K562 (cell line): Measurements from ENCODE around the gene NAV2. TPM values are rescaled to one million over a fixed set of nuclear protein-coding genes. Genes with fewer than 3 reads are reported as not detected.

Experiments
- KHSRP ChIP-seq: fragments of 450-650 bp; IDR thresholded peaks from 2 replicates; pipeline ENCODE4 v1.6.1; 2017
- LCOR ChIP-seq: sonication (generic); formaldehyde crosslinking; IDR thresholded peaks from 2 replicates; pipeline ENCODE4 v1.8.0; 2022; ENCODE audit warnings: mild to moderate bottlenecking, missing genetic modification reagents
- MAFF ChIP-seq: IDR thresholded peaks from 2 replicates; pipeline ENCODE4 v1.6.1; 2012; ENCODE audit warnings: low read length, improper control_type of control experiment
- SLC30A9 ChIP-seq: fragments of 250-450 bp; sonication (Bioruptor Pico); IDR thresholded peaks from 2 replicates; pipeline ENCODE4 v1.8.0; 2022; ENCODE audit warnings: mild to moderate bottlenecking, moderate library complexity
- SPI1 ChIP-seq: IDR thresholded peaks from 2 replicates; pipeline ENCODE4 v1.6.1; 2011; ENCODE audit warnings: low read depth, low read length, control low read depth, borderline replicate concordance
- polyA plus RNA-seq, 8 experiments: library from polyadenylated mRNA; depleted of rRNA in 4 of 8; stranded (reverse) in 5 of 8; unstranded in 3 of 8; fragments of >200 nt; fragmentation: Nextera tagmentation in 2 of 8; fragmentation: Illumina TruSeq in 1 of 8; extraction: Ambion mirVana in 2 of 8; extraction: Trizol in 1 of 8; gene quantifications; 2 replicates each; pipeline versions ENCODE4 v1.2.1 to v1.2.3, GENCODE V29; 2011 to 2014; ENCODE audit warnings: inconsistent platforms in 1 of 8, missing spikeins in 1 of 8
- total RNA-seq, 7 experiments: library from RNA; depleted of rRNA in 6 of 7; stranded (reverse); fragments of >200 nt in 6 of 7; fragmentation: Illumina TruSeq in 2 of 7; extraction: Trizol in 2 of 7; gene quantifications; 2 replicates each; pipeline versions ENCODE4 v1.2.1 to v1.2.3, GENCODE V29; 2011 to 2021; ENCODE audit warnings: low replicate concordance in 1 of 7
- TF ChIP-seq, protein P1 (sequence below): fragments of 450-650 bp; IDR thresholded peaks from 2 replicates; pipeline ENCODE4 v1.6.1; 2018; ENCODE audit not compliant: partially characterized antibody
- TF ChIP-seq, protein P2 (sequence below): sonication (generic); formaldehyde crosslinking; IDR thresholded peaks from 2 replicates; pipeline ENCODE4 v1.5.0; 2020; ENCODE audit warnings: missing genetic modification reagents
- TF ChIP-seq, protein P3 (sequence below): fragments of 450-650 bp; formaldehyde crosslinking; IDR thresholded peaks from 2 replicates; pipeline ENCODE4 v1.4.0; 2020; ENCODE audit warnings: mild to moderate bottlenecking, moderate library complexity
- TF ChIP-seq, protein P4 (sequence below), 2 experiments: fragments of 450-650 bp in 1 of 2; sonication (generic) in 1 of 2; formaldehyde crosslinking in 1 of 2; IDR thresholded peaks; 2 replicates each; pipeline versions ENCODE4 v1.7.1 to v1.9.0; 2016 to 2022; ENCODE audit warnings: inconsistent platforms in 1 of 2, mild to moderate bottlenecking in 1 of 2, missing genetic modification reagents in 1 of 2

NAV2 gene
- total and polyA plus RNA-seq, 9 of the 15 experiments (the other 6 are each of a cell fraction or from before 2014, with no cell fraction given): 0.03 to 0.35 (median 0.05) TPM

DNA sequence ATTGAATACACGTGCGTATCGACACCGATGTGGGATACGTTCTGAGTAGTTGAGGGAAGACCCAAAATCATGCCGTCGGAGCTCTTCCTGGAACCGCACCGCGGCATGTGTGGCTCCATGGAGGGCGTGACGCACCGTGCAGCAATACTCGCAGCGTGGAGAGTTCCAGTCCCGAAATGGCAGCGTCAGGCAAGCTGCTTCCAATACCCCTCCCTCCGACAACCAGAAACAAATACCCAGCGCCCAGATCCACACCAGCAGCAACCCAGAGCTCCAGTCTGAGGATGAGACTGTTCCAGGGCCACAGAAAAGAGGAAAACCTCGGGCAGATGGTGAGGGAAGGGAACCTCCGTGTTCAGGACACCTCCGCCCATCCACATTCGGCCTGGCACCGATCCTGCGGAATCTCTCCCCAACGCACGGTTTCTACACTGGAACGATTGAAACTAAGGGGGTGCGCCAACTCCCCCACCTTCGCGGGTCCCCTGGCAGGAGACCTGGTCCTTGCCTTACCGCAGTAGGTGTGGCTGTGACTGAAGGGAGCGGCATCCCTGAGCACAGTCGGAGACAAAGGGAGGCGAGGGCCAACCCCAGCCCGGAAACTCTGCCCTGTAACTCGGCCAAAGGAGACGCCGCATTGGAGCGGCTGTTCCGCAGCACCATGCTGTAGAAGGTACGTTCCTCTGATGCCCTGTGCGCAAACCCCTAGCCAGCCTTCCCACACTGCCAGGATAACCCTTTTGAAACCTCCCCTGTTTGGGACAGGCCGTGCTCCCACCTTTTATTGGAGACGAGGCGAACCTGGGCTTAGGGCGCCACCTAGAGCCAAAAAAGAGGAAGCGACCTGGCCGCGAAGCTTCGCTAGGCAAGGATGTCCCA, 419.4 kb downstream of the NAV2 start (continued):
- TF ChIP-seq, protein P1, sequence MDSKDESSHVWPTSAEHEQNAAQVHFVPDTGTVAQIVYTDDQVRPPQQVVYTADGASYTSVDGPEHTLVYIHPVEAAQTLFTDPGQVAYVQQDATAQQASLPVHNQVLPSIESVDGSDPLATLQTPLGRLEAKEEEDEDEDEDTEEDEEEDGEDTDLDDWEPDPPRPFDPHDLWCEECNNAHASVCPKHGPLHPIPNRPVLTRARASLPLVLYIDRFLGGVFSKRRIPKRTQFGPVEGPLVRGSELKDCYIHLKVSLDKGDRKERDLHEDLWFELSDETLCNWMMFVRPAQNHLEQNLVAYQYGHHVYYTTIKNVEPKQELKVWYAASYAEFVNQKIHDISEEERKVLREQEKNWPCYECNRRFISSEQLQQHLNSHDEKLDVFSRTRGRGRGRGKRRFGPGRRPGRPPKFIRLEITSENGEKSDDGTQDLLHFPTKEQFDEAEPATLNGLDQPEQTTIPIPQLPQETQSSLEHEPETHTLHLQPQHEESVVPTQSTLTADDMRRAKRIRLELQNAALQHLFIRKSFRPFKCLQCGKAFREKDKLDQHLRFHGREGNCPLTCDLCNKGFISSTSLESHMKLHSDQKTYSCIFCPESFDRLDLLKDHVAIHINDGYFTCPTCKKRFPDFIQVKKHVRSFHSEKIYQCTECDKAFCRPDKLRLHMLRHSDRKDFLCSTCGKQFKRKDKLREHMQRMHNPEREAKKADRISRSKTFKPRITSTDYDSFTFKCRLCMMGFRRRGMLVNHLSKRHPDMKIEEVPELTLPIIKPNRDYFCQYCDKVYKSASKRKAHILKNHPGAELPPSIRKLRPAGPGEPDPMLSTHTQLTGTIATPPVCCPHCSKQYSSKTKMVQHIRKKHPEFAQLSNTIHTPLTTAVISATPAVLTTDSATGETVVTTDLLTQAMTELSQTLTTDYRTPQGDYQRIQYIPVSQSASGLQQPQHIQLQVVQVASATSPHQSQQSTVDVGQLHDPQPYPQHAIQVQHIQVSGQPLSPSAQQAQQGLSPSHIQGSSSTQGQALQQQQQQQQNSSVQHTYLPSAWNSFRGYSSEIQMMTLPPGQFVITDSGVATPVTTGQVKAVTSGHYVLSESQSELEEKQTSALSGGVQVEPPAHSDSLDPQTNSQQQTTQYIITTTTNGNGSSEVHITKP: no peak
- TF ChIP-seq KHSRP (no peak), SPI1 (peak; percentile 85), SLC30A9 (CRISPR knock-in tag) (no peak), LCOR (no peak), MAFF (no peak)
- TF ChIP-seq, protein P2, sequence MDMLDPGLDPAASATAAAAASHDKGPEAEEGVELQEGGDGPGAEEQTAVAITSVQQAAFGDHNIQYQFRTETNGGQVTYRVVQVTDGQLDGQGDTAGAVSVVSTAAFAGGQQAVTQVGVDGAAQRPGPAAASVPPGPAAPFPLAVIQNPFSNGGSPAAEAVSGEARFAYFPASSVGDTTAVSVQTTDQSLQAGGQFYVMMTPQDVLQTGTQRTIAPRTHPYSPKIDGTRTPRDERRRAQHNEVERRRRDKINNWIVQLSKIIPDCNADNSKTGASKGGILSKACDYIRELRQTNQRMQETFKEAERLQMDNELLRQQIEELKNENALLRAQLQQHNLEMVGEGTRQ (CRISPR knock-in tag): no peak
- TF ChIP-seq, protein P3, sequence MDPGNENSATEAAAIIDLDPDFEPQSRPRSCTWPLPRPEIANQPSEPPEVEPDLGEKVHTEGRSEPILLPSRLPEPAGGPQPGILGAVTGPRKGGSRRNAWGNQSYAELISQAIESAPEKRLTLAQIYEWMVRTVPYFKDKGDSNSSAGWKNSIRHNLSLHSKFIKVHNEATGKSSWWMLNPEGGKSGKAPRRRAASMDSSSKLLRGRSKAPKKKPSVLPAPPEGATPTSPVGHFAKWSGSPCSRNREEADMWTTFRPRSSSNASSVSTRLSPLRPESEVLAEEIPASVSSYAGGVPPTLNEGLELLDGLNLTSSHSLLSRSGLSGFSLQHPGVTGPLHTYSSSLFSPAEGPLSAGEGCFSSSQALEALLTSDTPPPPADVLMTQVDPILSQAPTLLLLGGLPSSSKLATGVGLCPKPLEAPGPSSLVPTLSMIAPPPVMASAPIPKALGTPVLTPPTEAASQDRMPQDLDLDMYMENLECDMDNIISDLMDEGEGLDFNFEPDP (CRISPR knock-in tag): no peak
- TF ChIP-seq, protein P4, sequence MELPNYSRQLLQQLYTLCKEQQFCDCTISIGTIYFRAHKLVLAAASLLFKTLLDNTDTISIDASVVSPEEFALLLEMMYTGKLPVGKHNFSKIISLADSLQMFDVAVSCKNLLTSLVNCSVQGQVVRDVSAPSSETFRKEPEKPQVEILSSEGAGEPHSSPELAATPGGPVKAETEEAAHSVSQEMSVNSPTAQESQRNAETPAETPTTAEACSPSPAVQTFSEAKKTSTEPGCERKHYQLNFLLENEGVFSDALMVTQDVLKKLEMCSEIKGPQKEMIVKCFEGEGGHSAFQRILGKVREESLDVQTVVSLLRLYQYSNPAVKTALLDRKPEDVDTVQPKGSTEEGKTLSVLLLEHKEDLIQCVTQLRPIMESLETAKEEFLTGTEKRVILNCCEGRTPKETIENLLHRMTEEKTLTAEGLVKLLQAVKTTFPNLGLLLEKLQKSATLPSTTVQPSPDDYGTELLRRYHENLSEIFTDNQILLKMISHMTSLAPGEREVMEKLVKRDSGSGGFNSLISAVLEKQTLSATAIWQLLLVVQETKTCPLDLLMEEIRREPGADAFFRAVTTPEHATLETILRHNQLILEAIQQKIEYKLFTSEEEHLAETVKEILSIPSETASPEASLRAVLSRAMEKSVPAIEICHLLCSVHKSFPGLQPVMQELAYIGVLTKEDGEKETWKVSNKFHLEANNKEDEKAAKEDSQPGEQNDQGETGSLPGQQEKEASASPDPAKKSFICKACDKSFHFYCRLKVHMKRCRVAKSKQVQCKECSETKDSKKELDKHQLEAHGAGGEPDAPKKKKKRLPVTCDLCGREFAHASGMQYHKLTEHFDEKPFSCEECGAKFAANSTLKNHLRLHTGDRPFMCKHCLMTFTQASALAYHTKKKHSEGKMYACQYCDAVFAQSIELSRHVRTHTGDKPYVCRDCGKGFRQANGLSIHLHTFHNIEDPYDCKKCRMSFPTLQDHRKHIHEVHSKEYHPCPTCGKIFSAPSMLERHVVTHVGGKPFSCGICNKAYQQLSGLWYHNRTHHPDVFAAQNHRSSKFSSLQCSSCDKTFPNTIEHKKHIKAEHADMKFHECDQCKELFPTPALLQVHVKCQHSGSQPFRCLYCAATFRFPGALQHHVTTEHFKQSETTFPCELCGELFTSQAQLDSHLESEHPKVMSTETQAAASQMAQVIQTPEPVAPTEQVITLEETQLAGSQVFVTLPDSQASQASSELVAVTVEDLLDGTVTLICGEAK (IDR thresholded peaks at IDR 0.05): no peak
- TF ChIP-seq, protein P4 (CRISPR knock-in tag; IDR thresholded peaks at IDR 0.05): no peak
